GM13976 (cell line): ENCODE data around the gene PGAM5.

Experiments
- DNase-seq: peaks from one replicate; pipeline ENCODE4 v3.0.0; 2012; ENCODE audit warnings: low spot score
- in situ Hi-C: fragments of 300-500 bp; cut with MboI; formaldehyde crosslinking; loops from one replicate; pipeline ENCODE4 v1.12.0; 2022; ENCODE audit warnings: low sequenced_read_pairs, mixed read lengths, inconsistent platforms; ENCODE audit not compliant: unreplicated experiment
- TF ChIP-seq, protein P1 (sequence below): IDR thresholded peaks from 2 replicates; pipeline ENCODE4 v1.5.1; 2012; ENCODE audit warnings: borderline replicate concordance, mild to moderate bottlenecking; ENCODE audit not compliant: insufficient read depth; ENCODE audit errors: extremely low read depth, missing control alignments, control extremely low read depth

The PGAM5 gene

DNA sequence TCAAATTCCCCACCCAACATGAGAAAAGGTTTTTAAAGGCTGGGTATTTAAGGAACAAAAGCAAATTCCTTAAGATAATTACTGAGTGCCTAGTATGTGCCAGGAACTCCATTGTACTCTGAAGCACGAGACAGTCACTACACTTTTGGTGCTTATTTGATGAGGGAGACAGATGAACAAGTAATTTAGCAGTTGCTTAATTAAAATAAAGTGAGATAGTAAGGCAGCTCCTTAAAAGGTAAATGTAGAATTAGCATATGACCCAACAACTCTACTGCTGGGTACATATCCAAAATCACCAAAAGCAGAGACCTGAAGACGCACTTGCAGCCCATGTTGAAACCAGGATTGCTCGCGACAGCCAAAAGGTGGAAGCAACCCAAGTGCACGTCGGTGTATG is 44.8 kb upstream of the PGAM5 start:
- in situ Hi-C loops = no loop called here
- DNase-seq = no peak
- TF ChIP-seq, protein P1, sequence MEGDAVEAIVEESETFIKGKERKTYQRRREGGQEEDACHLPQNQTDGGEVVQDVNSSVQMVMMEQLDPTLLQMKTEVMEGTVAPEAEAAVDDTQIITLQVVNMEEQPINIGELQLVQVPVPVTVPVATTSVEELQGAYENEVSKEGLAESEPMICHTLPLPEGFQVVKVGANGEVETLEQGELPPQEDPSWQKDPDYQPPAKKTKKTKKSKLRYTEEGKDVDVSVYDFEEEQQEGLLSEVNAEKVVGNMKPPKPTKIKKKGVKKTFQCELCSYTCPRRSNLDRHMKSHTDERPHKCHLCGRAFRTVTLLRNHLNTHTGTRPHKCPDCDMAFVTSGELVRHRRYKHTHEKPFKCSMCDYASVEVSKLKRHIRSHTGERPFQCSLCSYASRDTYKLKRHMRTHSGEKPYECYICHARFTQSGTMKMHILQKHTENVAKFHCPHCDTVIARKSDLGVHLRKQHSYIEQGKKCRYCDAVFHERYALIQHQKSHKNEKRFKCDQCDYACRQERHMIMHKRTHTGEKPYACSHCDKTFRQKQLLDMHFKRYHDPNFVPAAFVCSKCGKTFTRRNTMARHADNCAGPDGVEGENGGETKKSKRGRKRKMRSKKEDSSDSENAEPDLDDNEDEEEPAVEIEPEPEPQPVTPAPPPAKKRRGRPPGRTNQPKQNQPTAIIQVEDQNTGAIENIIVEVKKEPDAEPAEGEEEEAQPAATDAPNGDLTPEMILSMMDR = no peak

DNA sequence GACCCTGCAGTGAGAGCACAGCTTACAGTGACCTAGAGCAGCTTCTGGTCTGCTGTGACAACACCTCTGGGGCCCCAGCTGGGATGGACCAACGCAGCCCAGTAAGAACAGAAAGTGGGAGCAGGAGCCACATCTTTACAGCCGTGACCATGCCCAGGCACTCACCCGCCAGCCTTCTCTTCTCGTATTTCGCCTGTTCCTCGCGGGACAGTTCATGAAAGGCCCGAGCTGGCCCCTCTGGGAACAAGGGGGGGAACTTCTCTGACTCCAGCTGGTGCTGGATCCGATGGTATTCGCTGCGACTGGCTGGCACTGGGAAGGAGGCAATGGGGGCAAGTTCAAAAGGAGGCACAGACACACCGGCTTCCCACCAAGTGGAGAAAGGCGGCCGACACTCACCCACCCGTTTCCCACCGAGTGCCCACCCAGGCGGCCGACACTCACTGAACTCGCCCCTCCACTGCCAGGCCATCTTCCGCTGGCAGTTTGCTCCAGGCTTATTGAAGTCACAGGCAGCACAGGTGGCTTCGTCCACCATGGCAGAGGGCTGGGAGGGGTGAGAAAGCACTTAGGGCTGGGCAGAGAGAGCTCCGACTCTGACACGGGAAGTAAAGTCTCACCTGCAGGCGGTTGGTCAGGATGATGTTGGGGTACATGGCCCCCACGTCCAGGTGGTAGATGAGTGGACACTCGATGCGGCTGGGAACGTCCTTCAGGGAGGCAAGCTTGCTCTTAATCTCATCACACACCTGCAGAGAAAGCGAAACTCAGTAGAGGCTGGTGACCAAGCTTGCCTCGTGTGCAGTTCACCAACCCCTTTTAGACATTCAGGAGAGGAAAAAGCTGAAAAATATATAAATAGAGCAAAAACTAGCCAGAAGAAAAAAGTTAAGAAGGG is 42.2 kb upstream of the PGAM5 start:
- in situ Hi-C loops = no loop called here
- no peak for DNase-seq
- TF ChIP-seq, protein P1 = no peak

DNA sequence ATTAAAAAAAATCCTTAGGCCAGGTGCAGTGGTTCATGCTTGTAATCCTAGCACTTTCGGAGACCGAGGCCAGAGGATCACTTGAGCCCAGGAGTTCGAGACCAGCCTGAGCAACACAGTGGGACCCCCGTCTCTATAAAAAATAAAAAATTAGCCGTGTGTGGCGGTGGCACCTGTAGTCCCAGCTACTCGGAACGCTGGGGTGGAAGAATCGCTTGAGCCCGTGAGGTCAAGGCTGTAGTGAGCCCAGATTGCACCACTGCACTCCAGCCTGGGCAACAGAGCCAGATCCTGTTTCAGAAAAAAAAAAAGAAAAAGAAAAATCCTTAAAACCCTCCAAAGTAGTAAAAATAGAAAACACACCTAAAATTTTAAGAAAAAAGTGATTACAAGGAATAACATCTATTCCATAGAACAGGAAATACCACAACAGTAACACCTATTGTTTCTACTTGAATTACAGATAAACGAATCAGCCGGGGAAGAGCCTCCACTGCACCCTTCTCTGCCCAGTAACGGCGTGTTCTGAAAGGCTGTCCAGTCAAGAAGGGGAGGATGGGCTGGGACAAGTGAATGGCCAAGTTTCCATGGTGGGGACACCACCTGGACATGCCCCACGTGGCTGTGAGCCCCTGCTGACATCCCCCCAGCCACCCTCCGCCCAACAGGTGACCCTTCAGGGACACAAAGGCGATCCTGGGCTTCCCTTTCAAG is 41.3 kb upstream of the PGAM5 start:
- TF ChIP-seq, protein P1 = no peak
- in situ Hi-C loops = no loop called here

DNA sequence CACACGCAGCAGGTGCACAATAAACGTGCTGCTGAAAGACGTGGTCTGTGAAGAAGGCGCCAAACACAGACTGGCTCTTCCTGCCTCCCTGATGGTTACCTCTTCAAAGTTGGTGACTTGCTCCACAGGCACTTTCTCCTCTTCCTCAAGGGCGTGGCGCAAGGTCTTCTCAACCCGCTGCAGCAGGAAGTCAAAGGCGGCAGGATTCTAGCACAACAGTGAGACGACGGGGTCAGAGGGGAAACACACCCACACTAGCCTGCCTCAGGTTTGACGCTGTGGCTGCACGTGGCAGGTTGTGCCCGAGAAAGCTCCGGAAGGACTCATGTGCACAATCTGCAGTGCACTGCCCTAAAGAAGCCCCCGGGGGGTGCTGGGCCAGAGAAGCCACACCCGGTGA is 38.5 kb upstream of the PGAM5 start:
- DNase-seq = no peak
- in situ Hi-C loops = no loop called here
- TF ChIP-seq, protein P1 = no peak

More for the DNA sequence above, 41.3 kb upstream of the PGAM5 start:
- no peak for DNase-seq

DNA sequence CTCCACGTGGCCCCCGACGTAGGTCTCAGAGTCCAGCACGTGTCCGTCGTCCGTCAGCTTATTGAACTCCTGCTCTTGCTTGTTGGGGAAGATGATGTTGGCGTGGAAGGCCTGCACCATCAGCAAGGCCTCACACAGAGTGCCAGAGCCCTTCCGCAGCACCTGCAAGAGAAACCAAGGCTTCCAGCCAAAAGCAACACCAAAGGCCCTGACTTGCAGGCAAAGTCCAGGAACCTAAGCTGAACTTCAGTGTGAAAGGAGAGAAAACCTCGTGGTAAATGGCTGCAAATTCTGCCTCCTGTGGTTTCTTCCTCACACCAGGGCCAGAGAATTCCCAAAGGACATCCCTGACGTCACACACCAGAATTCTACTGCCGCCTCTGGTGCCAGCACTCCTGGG is 38.0 kb upstream of the PGAM5 start:
- in situ Hi-C loops = no loop called here
- TF ChIP-seq, protein P1 = no peak

DNA sequence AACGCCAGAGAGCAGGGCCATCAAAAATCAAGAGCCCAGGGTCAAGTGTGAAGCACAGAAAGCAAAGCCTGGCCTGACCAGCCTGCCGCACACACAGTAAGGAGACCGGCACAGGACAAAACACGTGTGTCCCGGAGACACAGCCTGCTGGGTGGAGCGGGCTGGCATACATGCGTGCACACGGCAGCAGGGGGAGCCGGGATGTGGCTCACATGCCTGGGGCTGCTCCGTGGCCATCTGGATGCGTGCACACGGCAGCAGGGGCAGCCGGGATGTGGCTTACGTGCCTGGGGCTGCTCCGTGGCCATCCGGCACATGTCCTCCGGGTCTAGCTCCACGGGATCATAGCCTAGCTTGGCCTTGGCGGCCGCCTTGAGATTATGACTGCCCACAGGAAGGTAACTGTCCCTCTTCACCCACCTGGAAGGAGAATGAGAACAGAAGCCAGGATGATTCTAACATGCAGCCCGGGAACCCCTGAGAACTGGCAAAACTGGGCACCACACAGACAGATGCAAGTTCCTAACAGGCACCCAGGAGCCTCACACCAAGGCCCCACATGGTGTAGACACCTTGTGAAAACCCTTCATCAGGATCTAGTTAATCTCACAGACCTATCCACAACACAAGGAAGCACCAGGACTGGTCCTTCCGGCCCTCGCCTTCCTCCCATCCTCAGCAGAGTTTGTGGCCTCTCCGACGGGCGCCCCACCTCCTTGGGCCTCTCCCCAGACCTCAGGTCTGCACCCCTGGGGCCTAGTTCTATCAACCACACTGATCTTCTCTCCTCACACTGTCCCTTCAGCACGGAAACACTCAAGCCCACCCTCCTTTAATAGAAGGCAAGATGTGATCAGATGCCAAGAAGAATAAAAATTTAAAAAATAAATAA is 37.1 kb upstream of the PGAM5 start:
- DNase-seq = no peak
- in situ Hi-C loops = no loop called here
- TF ChIP-seq, protein P1 = no peak

More for the DNA sequence above, 38.0 kb upstream of the PGAM5 start:
- no peak for DNase-seq
